ENCODE data around the gene SREBF2.

GRCh38 chr22:41914611-41915034, 81.7 kb downstream of the SREBF2 start:
- TF ChIP-seq EZH2 (IDR thresholded peaks at IDR 0.05; ENCODE audit: low read length, unreplicated experiment) (no peak), CTCF (conservative IDR thresholded peaks at IDR 0.05; ENCODE audit: low read depth, low read length) (no peak), EZH2phosphoT487 (IDR thresholded peaks at IDR 0.05; ENCODE audit: borderline replicate concordance, low read length) (no peak)

Data from PC-3 (cell line).